Hematopoietic multipotent progenitor cell treated with erythropoietin and hydrocortisone succinate and interleukin-3 and kit ligand, for 4 days (in vitro differentiated cells): ENCODE measurements around the gene WNT1.

Source experiments
- DNase-seq: peaks from one replicate; pipeline ENCODE4 v3.0.0-alpha.2; 2015

The WNT1 gene

GRCh38 chr12:48981757-48982157 lies 3.6 kb downstream of the WNT1 start:
- no peak for DNase-seq

DNA sequence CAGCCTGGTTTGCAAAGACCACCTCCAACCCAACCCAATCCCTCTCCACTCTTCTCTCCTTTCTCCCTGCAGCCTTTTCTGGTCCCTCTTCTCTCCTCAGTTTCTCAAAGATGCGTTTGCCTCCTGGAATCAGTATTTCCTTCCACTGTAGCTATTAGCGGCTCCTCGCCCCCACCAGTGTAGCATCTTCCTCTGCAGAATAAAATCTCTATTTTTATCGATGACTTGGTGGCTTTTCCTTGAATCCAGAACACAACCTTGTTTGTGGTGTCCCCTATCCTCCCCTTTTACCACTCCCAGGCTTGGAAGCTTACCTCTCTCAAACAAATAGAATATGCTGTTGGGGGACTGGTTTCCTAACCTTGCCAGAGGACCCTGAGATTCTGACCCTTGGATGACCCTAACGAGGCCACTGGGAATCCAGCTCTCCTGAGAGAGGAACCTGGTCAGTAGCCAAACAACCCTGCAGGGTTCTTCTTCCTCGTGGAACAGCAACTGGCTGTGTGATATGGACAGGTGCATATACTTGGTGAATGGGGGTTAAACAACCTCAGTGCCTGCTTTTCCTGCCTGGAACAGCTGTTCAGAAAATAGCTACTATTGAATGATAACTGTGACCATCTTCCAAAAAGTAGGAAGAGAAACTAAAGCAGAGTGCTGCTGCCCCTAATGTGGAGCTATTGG lies 4.4 kb downstream of the WNT1 start:
- DNase-seq = no peak

DNA sequence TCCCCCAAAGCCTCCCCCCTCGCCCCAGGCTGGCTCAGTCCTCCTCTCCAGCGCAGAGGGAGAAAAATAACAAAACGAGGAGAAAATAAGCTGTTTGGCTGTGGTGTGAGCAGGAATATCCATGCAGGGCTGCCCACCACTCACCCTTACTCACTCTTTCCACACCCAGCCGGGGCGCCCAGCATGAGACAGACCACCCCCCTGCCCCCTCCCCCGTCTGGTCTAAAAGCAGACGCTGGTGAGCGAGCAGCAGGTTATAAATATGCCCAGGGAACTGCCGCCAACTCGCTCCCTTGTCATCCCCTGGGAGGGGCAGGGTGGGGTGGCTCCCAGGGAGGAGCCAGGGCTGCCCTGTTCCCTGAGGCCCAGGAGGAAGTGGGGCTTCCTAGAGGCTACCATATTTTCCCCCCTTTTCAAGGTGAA lies 7.4 kb downstream of the WNT1 start:
- DNase-seq = no peak

DNA sequence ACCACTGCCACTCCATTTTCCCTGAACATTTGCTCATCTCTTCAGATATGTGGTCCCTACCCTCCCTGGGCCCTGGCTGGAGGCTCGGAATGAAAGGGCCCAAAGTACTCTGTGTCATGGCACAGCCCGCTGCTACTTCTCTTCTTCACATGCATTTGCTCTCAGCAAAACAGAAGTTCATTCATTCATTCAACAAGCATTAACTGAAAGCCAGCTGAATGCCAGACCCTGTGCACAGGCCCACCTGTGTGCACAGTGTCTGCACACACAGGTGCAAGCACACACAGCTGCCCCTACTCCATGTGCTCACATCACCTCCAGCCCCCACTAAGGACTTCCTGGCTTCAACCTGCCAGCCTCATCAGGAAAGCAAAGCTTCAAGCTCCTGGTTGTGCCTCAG lies 7.8 kb downstream of the WNT1 start:
- DNase-seq = no peak

DNA sequence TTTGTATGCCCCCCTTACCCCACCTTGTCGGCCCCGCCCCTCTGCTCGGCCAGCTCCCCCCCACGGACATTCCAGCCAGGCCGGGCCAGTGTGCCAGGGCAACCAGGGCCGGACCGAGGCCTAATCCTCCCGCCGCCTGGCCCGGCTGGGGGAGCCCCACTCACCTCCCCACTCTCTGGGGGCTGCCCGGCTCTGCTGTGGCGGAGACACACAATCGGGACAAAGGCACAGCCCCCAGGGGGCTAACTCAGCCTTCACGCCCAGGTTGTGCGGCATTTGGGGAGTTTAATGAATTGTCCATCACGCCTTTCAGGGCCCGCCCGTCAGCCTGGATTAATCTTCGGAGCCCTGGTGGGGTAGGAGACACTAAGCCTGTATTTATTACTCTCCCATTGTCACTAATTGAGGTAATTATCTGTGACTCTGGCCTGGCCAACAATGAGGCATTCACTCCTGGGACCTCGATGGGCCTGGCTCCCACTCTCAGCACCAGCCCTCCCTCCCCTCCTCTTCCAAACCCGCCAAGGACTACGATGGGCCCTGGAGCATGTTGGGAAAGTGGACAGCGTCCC lies 8.7 kb downstream of the WNT1 start:
- no peak for DNase-seq

- DNase-seq = peak; percentile 77
Measured at GRCh38 chr12:48988030-48988649, 10.0 kb downstream of the WNT1 start.

GRCh38 chr12:48990552-48990951 lies 12.4 kb downstream of the WNT1 start:
- DNase-seq = no peak

- DNase-seq = no peak
Measured at GRCh38 chr12:48991247-48992050, 13.3 kb downstream of the WNT1 start.

DNA sequence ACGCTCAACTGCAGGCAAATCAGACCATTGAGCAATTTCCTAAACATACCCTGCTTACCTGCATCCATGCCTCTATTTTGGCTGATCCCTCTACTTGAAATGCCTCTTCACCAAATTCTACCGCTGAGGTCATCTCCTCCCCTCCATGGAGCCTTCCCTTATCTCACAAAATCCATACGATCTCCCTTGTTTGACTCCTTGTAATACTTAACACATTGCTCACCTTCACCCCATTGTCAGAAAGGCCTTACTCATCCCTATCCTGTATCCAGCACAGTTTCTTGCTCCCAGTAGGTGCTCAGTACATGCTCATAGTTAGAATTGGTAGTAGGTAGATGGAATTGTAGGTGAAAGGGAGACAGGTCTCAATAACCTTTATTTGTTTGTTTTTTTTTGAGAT lies 15.7 kb downstream of the WNT1 start:
- no peak for DNase-seq

GRCh38 chr12:48994224-48995085 lies 16.3 kb downstream of the WNT1 start:
- DNase-seq = no peak

DNA sequence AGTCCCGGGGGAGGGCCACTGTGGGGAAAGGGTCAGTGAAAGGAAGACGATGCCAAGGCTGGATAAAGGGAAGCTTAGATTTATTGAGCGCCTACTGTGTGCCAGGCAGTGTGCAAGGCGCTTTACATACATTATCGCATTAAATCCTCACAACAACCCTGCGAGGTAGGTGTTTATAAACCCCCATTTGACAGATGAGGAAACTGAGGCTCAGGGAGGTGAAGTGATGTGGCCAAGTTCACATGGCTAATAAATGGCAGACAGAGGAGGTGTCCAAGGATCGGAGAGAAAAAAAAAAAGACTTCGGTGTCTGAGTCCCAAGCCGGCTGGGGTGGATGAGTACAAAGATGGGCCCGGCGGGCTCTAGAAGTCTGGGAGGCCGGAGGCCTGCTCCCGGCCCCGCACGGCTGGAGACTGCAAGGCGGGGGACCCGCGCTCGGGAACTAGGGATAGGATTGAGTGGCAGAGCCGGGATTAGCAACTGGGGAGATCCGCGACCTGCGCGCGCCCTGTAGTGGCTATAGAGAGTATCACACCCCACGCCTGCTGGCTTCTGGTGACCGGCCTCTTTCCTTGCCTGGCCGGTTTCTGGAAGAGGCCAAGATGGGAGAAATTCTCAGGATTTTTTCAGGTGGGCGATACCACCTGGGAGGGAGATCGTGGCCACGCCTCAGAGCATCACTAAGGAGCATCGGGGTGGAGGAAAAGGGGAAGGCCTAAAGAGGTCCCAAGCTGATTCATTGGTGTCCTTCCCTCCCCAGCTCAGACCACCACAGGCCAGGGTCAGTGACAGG lies 17.2 kb downstream of the WNT1 start:
- peak; percentile 75 for DNase-seq

DNA sequence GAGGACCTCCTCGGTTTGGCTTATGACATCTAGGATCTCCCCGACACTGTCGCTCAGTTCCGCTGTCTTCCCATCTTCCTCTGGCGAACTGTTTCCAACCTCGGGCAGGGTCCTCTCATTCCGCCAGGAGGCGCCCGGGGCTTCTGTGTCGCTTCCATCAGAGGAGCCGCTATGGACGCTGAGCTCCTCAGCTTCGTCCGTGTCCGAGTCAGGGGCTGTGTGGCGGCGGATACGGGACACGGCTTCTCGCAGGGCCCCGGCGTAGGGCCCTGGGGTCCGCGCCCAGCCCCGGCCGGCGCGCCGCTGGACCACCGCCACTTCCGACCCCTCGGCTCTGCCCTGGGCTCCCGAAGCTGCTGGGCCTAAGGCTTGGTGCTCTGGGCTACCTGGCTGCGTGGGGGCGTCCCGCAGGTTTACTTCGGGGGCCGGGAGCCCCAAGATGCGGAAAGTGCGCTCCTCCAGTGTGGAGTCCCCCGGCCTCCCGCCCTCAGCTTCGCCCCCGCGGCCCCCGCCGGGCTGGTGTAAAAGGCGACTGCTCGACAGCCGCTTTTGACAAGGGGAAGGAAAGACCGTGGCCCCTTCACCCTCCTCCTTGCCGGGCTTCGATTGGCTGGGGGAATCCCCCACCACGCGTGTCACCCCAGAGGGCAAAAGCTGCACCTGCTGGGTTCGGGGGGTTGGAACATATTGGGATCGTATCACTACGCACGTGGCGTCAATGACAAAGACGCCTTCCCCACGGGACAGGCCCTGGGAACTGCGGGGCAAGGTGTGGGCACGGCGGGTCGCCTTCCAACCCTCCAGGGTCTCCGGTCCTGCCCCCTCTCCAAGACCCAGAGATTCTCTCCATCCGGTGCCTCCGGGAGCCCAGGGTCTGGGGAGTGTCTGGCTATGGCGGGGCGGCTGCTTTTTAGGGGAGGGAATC lies 18.9 kb downstream of the WNT1 start:
- peak; percentile 92 for DNase-seq

DNA sequence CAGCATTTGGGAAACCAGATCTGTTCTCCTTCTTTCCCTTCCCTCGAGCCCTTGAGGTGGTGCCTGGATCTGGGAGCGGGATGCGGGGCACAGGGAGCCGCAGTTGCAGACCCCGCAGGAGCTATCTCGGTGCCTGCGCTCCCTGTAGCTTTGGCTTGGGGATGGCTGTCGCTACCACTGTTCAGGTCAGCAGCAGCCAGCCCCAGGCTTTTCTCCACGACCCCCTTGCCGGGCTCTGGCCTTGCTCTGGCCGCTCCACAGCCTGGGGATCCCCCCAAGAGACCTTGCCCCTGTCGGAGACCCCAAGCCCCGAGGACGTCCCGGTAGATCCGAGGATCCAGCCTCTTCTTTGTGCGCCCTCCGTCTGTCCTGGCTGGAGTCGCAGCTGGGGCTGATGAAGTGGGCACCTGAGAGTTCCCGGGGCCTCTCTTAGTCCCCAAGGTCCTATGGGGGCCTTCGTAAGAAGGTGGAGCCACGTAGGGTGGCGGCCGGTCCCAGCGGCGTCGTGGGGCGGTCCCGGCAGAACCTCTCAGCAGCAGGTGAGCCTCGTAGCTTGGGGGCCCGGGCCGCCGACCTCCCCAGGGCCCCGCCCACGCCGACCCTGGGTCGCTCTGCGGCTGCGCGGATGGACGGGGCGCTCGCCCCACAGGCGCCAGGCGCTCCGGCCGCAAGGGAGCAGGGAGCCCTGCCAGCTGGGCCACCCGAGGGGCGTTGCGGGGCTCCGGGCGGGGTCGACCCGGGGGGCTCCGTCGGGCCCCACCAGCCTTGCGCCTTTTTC lies 19.8 kb downstream of the WNT1 start:
- peak; percentile 32 for DNase-seq

DNA sequence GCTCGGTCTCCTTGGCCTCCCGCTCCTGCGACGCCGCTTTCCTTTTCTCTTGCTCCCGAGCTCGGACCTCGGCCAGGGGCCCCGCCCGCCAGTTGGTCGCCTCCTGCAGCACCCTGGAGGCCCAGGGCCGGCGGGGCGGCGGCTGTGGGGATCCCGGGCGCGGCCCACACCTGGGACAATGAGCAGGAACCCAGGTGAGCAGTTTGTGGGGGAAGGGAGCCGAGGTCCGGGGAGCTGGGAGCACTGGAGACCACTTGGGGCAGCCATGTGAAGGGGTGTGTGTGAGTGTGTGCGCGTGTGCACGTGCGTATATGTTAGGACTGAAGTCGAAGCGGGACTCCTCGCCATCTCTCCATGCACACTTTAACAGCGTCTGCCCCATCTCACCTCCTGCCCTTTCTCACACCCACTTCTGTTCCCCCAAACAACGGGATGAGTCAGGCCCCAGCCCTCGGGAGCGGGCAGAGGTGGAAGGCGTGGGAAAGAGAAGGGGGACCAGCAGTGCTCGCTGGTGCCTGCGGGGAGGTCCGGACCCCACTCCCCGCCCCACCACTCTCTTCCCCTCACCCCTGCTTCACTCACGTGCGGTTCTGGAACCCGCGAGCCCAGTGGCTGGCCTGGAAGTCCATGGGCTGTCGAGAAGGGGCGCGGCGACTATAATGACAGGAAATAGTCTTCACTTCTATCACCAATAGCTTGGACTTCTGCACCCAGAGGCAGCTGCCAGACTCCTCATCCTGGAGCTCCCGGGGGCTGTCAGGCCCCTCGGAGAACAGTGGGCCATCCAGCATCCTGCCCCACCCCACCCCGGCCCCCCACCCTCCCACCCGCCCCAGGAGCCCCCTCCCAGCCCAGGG lies 20.6 kb downstream of the WNT1 start:
- DNase-seq = peak; percentile 51

GRCh38 chr12:48999371-49000131 lies 21.4 kb downstream of the WNT1 start, which contains the start of gene DDN:
Gene DDN, minus strand, starts transcription at chr12:48999375. Its CDS starts 88 bp downstream, at chr12:48999287.
- DNase-seq = peak; percentile 79

- DNase-seq = no peak
Measured at GRCh38 chr12:49000346-49000745, 22.2 kb downstream of the WNT1 start.

DNA sequence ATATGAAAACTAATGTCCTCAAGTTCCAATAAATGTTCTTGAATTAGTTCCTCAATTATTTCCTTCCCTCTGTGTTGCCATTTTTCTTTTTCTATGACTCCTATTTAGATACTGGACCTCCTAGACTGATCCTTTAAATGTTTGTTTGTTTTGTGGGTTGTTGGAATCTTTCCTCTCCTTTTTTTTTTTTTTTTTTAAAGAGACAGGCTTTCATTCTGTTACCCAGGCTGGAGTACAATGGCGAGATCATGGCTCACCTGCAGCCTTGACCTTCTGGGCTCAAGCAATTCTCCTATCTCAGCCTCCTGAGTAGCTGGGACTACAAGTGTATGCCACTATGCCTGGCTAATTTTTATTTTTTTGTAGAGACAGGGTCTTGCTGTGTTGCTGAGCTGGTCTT lies 30.8 kb downstream of the WNT1 start:
- DNase-seq = no peak
